Skeletal muscle tissue (tissue), 4 donors: Measurements from ENCODE around the gene CCDC188. TPM values are rescaled to one million over a fixed set of nuclear protein-coding genes. Genes with fewer than 3 reads are reported as not detected.

Source experiments
- H3K27ac ChIP-seq: one replicate; pipeline ENCODE4 v1.7.0; 2013; ENCODE audit warnings: mild to moderate bottlenecking, low read depth, low read length, inconsistent platforms
- H3K27me3 ChIP-seq, 3 donors: one replicate each; pipeline ENCODE4 v1.7.0; 2013; ENCODE audit warnings: low read length in 3 of 3; ENCODE audit not compliant: control insufficient read depth in 3 of 3, insufficient read depth in 3 of 3
- H3K36me3 ChIP-seq, 3 donors: one replicate each; pipeline ENCODE4 v1.7.0; 2013; ENCODE audit warnings: low read length in 3 of 3; ENCODE audit not compliant: control insufficient read depth in 3 of 3, insufficient read depth in 3 of 3
- H3K4me1 ChIP-seq, 3 donors: one replicate each; pipeline ENCODE4 v1.7.0; 2013; ENCODE audit warnings: low read length in 3 of 3, mild to moderate bottlenecking in 3 of 3; ENCODE audit not compliant: control insufficient read depth in 3 of 3, insufficient read depth in 3 of 3
- H3K4me3 ChIP-seq, 3 donors: one replicate each; pipeline ENCODE4 v1.7.0; 2013; ENCODE audit warnings: low read length in 3 of 3
- H3K9ac ChIP-seq, 3 donors: one replicate each; pipeline ENCODE4 v1.7.0; 2013; ENCODE audit warnings: low read length in 3 of 3, mild to moderate bottlenecking in 3 of 3, moderate library complexity in 2 of 3, low read depth in 1 of 3
- H3K9me3 ChIP-seq, 3 donors: one replicate each; pipeline ENCODE4 v1.7.0; 2013; ENCODE audit warnings: low read length in 3 of 3; ENCODE audit not compliant: control insufficient read depth in 3 of 3
- total RNA-seq: library from RNA; depleted of rRNA; stranded (reverse); fragments of >200 nt; gene quantifications from one replicate; pipeline ENCODE4 v1.2.3, GENCODE V29; 2014
- donor health status: Osteomylitis.

Gene CCDC188
- total RNA-seq, 1 donor from 2014 or later: not detected

GRCh38 chr22:20141186-20142077 is 9.4 kb downstream of the CCDC188 start:
- Histone ChIP-seq H3K4me1 (peaks cover 17 to 21% (median 21%) of the 10 kb centered on the region in 3 donors), H3K9me3 (no peaks in the 10 kb centered on the region), H3K9ac (peak overlapping the region in 1 of 3 donors; percentile 16), H3K4me3 (no peak overlapping the region), H3K27ac (no peak overlapping the region), H3K27me3 (no peaks in the 10 kb centered on the region), H3K36me3 (peaks cover 11 to 17% (median 16%) of the 10 kb centered on the region in 3 donors)

GRCh38 chr22:20140521-20140964 is 10.3 kb downstream of the CCDC188 start:
- Histone ChIP-seq H3K9me3 (no peaks in the 10 kb centered on the region), H3K4me3 (no peak overlapping the region), H3K27me3 (no peaks in the 10 kb centered on the region), H3K36me3 (peaks cover 11 to 17% (median 16%) of the 10 kb centered on the region in 3 donors), H3K4me1 (peaks cover 26 to 30% (median 30%) of the 10 kb centered on the region in 3 donors), H3K27ac (no peak overlapping the region), H3K9ac (no peak overlapping the region)

GRCh38 chr22:20140107-20140445 is 10.8 kb downstream of the CCDC188 start:
- Histone ChIP-seq H3K36me3 (peaks cover 11 to 17% (median 16%) of the 10 kb centered on the region in 3 donors), H3K4me3 (no peak overlapping the region), H3K27me3 (no peaks in the 10 kb centered on the region), H3K9me3 (no peaks in the 10 kb centered on the region), H3K27ac (no peak overlapping the region), H3K9ac (no peak overlapping the region), H3K4me1 (peaks cover 30 to 35% (median 35%) of the 10 kb centered on the region in 3 donors)

GRCh38 chr22:20139391-20140106 is 11.3 kb downstream of the CCDC188 start:
- Histone ChIP-seq H3K36me3 (peaks cover 11 to 17% (median 16%) of the 10 kb centered on the region in 3 donors), H3K27me3 (no peaks in the 10 kb centered on the region), H3K27ac (no peak overlapping the region), H3K4me1 (peaks cover 32 to 40% (median 40%) of the 10 kb centered on the region in 3 donors), H3K9me3 (no peaks in the 10 kb centered on the region), H3K4me3 (no peak overlapping the region), H3K9ac (no peak overlapping the region)

GRCh38 chr22:20138868-20139267 is 12.0 kb downstream of the CCDC188 start:
- Histone ChIP-seq H3K27ac (no peak overlapping the region), H3K4me1 (peaks cover 39 to 47% (median 47%) of the 10 kb centered on the region in 3 donors), H3K9ac (no peak overlapping the region), H3K27me3 (no peaks in the 10 kb centered on the region), H3K36me3 (peaks cover 11 to 15% (median 13%) of the 10 kb centered on the region in 3 donors), H3K9me3 (no peaks in the 10 kb centered on the region), H3K4me3 (no peak overlapping the region)

GRCh38 chr22:20138417-20138738 is 12.5 kb downstream of the CCDC188 start:
- peaks cover 9 to 15% (median 11%) of the 10 kb centered on the region in 3 donors for H3K36me3 ChIP-seq
- peak overlapping the region; percentile 19 to 76 (median 33) for H3K9ac ChIP-seq
- H3K9me3 ChIP-seq: no peaks in the 10 kb centered on the region
- H3K27ac ChIP-seq: peak overlapping the region; percentile 64
- H3K4me1 ChIP-seq: peaks cover 42 to 52% (median 51%) of the 10 kb centered on the region in 3 donors
- no peak overlapping the region for H3K4me3 ChIP-seq
- no peaks in the 10 kb centered on the region for H3K27me3 ChIP-seq

GRCh38 chr22:20137671-20138416 is 13.0 kb downstream of the CCDC188 start:
- peaks cover 7 to 15% (median 11%) of the 10 kb centered on the region in 3 donors for H3K36me3 ChIP-seq
- H3K9me3 ChIP-seq: no peaks in the 10 kb centered on the region
- H3K4me3 ChIP-seq: peak overlapping the region in 2 of 3 donors; percentile 25 to 64
- peak overlapping the region; percentile 64 for H3K27ac ChIP-seq
- peaks cover 47 to 57% (median 57%) of the 10 kb centered on the region in 3 donors for H3K4me1 ChIP-seq
- H3K27me3 ChIP-seq: no peaks in the 10 kb centered on the region
- peak overlapping the region; percentile 19 to 76 (median 57) for H3K9ac ChIP-seq

- Histone ChIP-seq H3K4me3 (peak overlapping the region in 1 of 3 donors; percentile 25), H3K27me3 (no peaks in the 10 kb centered on the region)
Observed at GRCh38 chr22:20137113-20137512, 13.7 kb downstream of the CCDC188 start.

GRCh38 chr22:20136603-20136873 is 14.3 kb downstream of the CCDC188 start:
- H3K9me3 ChIP-seq: no peaks in the 10 kb centered on the region
- peak overlapping the region in 2 of 3 donors; percentile 32 to 49 for H3K4me3 ChIP-seq
- peaks cover 7 to 11% (median 8%) of the 10 kb centered on the region in 3 donors for H3K36me3 ChIP-seq
- H3K9ac ChIP-seq: peak overlapping the region; percentile 42 to 76 (median 51)
- H3K27me3 ChIP-seq: no peaks in the 10 kb centered on the region
- H3K27ac ChIP-seq: no peak overlapping the region
- H3K4me1 ChIP-seq: peaks cover 54 to 65% (median 62%) of the 10 kb centered on the region in 3 donors

More at GRCh38 chr22:20137113-20137512, 13.7 kb downstream of the CCDC188 start:
- peaks cover 7 to 15% (median 8%) of the 10 kb centered on the region in 3 donors for H3K36me3 ChIP-seq
- H3K9ac ChIP-seq: peak overlapping the region; percentile 42 to 76 (median 51)
- H3K27ac ChIP-seq: peak overlapping the region; percentile 64
- H3K9me3 ChIP-seq: no peaks in the 10 kb centered on the region
- peaks cover 54 to 64% (median 62%) of the 10 kb centered on the region in 3 donors for H3K4me1 ChIP-seq
